ENCODE measurements around the gene SPINDOC.
A peak's percentile ranks its signal among the peaks of the same experiment; 100 is the strongest.

SPINDOC gene

GRCh38 chr11:63813563-63814382, 517 bp downstream of the SPINDOC start:
- ChIA-PET CTCF (no interaction called here), POLR2A (interaction anchor here (0.6 to 1.9 kb wide), 6 partner anchors 8 to 48 kb away, joined by 3 to 9 read pairs (median 4); partner anchors contain the start of gene ZFTA)
- TF ChIP-seq BHLHE40 (IDR thresholded peaks at IDR 0.05; ENCODE audit: borderline replicate concordance) (no peak), FOXK2 (IDR thresholded peaks at IDR 0.05) (no peak), LEF1 (IDR thresholded peaks at IDR 0.05; ENCODE audit: borderline replicate concordance) (no peak), L3MBTL2 (conservative IDR thresholded peaks at IDR 0.05) (peak; percentile 48; the same call in 1 of the 2 replicates)
- DNase-seq (ENCODE audit: extremely low spot score) = peak; percentile 40

- CTCF ChIA-PET = no interaction called here
- POLR2A ChIA-PET = interaction anchor here (0.6 to 1.9 kb wide), 6 partner anchors 9 to 48 kb away, joined by 3 to 9 read pairs (median 4); partner anchors contain the start of gene ZFTA
- no peak for TF ChIP-seq TARDBP (IDR thresholded peaks at IDR 0.05)
- no peak for DNase-seq (ENCODE audit: extremely low spot score)
These were observed 1.1 kb downstream of the SPINDOC start for GRCh38 chr11:63814383-63814736.

GRCh38 chr11:63816166-63816565, 2.9 kb downstream of the SPINDOC start:
- TF ChIP-seq ZNF384 (IDR thresholded peaks at IDR 0.05) (no peak), TARDBP (IDR thresholded peaks at IDR 0.05) (no peak), ARNT (IDR thresholded peaks at IDR 0.05) (no peak), FOXA1 (IDR thresholded peaks at IDR 0.05) (no peak), HDGF (IDR thresholded peaks at IDR 0.05; ENCODE audit: borderline replicate concordance) (no peak), PKNOX1 (IDR thresholded peaks at IDR 0.05) (no peak), LEF1 (IDR thresholded peaks at IDR 0.05; ENCODE audit: borderline replicate concordance) (no peak), ELF4 (IDR thresholded peaks at IDR 0.05) (no peak), NFRKB (IDR thresholded peaks at IDR 0.05) (no peak)
- CTCF ChIA-PET = no interaction called here
- POLR2A ChIA-PET = no interaction called here
- DNase-seq (ENCODE audit: extremely low spot score) = no peak

- ChIA-PET CTCF (no interaction called here), POLR2A (no interaction called here)
- DNase-seq (ENCODE audit: extremely low spot score) = no peak
- TF ChIP-seq FOXM1 (IDR thresholded peaks at IDR 0.05; ENCODE audit: borderline replicate concordance) (no peak), ELF4 (IDR thresholded peaks at IDR 0.05) (no peak), ARNT (IDR thresholded peaks at IDR 0.05) (no peak), SUZ12 (IDR thresholded peaks at IDR 0.05) (no peak), FOXA1 (IDR thresholded peaks at IDR 0.05) (no peak)
These were observed 3.5 kb downstream of the SPINDOC start for GRCh38 chr11:63816732-63817131.

GRCh38 chr11:63817758-63818498, 4.7 kb downstream of the SPINDOC start:
- ChIA-PET POLR2A (interaction anchor here (1.2 kb wide), 1 partner anchor 13 kb away, joined by 3 read pairs; no protein-coding TSS in a partner anchor), CTCF (interaction anchor here (0.7 kb wide), 1 partner anchor 79 kb away, joined by 3 read pairs; no protein-coding TSS in a partner anchor)
- no peak for DNase-seq (ENCODE audit: extremely low spot score)
- no peak for TF ChIP-seq SUZ12 (IDR thresholded peaks at IDR 0.05)
- no peak for TF ChIP-seq ELF4 (IDR thresholded peaks at IDR 0.05)
- TF ChIP-seq HDGF (IDR thresholded peaks at IDR 0.05; ENCODE audit: borderline replicate concordance) = no peak
- no peak for TF ChIP-seq ARNT (IDR thresholded peaks at IDR 0.05)
- TF ChIP-seq FOXM1 (IDR thresholded peaks at IDR 0.05; ENCODE audit: borderline replicate concordance) = no peak
- TF ChIP-seq ZNF384 (IDR thresholded peaks at IDR 0.05) = no peak
- no peak for TF ChIP-seq FOXA1 (IDR thresholded peaks at IDR 0.05)
- no peak for TF ChIP-seq L3MBTL2 (conservative IDR thresholded peaks at IDR 0.05)
- TF ChIP-seq PKNOX1 (IDR thresholded peaks at IDR 0.05) = no peak
- no peak for TF ChIP-seq NFRKB (IDR thresholded peaks at IDR 0.05)
- no peak for TF ChIP-seq TARDBP (IDR thresholded peaks at IDR 0.05)
- TF ChIP-seq BHLHE40 (IDR thresholded peaks at IDR 0.05; ENCODE audit: borderline replicate concordance) = no peak
- TF ChIP-seq LEF1 (IDR thresholded peaks at IDR 0.05; ENCODE audit: borderline replicate concordance) = no peak
- no peak for TF ChIP-seq FOXK2 (IDR thresholded peaks at IDR 0.05)
- no peak for TF ChIP-seq SP1 (IDR thresholded peaks at IDR 0.05)
- no peak for TF ChIP-seq CTBP1 (IDR thresholded peaks at IDR 0.05; ENCODE audit: borderline replicate concordance)

GRCh38 chr11:63818609-63819008, 5.4 kb downstream of the SPINDOC start:
- DNase-seq (ENCODE audit: extremely low spot score) = no peak
- TF ChIP-seq FOXA1 (IDR thresholded peaks at IDR 0.05) (no peak), HDGF (IDR thresholded peaks at IDR 0.05; ENCODE audit: borderline replicate concordance) (no peak), SP1 (IDR thresholded peaks at IDR 0.05) (no peak), ARNT (IDR thresholded peaks at IDR 0.05) (no peak), FOXK2 (IDR thresholded peaks at IDR 0.05) (no peak)
- ChIA-PET POLR2A (interaction anchor here (1.2 kb wide), 1 partner anchor 14 kb away, joined by 3 read pairs; no protein-coding TSS in a partner anchor), CTCF (interaction anchor here (0.7 kb wide), 1 partner anchor 79 kb away, joined by 3 read pairs; no protein-coding TSS in a partner anchor)

GRCh38 chr11:63821411-63821810, 8.2 kb downstream of the SPINDOC start:
- DNase-seq (ENCODE audit: extremely low spot score) = no peak
- TF ChIP-seq CTBP1 (IDR thresholded peaks at IDR 0.05; ENCODE audit: borderline replicate concordance) (no peak), FOXA1 (IDR thresholded peaks at IDR 0.05) (no peak), ELF4 (IDR thresholded peaks at IDR 0.05) (no peak), ARNT (IDR thresholded peaks at IDR 0.05) (no peak), FOXM1 (IDR thresholded peaks at IDR 0.05; ENCODE audit: borderline replicate concordance) (no peak), BHLHE40 (IDR thresholded peaks at IDR 0.05; ENCODE audit: borderline replicate concordance) (no peak), NFRKB (IDR thresholded peaks at IDR 0.05) (no peak), SUZ12 (IDR thresholded peaks at IDR 0.05) (no peak), FOXK2 (IDR thresholded peaks at IDR 0.05) (no peak), TARDBP (IDR thresholded peaks at IDR 0.05) (no peak), L3MBTL2 (conservative IDR thresholded peaks at IDR 0.05) (no peak), ZNF384 (IDR thresholded peaks at IDR 0.05) (no peak), LEF1 (IDR thresholded peaks at IDR 0.05; ENCODE audit: borderline replicate concordance) (no peak), HDGF (IDR thresholded peaks at IDR 0.05; ENCODE audit: borderline replicate concordance) (no peak), SP1 (IDR thresholded peaks at IDR 0.05) (no peak), PKNOX1 (IDR thresholded peaks at IDR 0.05) (no peak)
- POLR2A ChIA-PET = no interaction called here
- CTCF ChIA-PET = no interaction called here

Measured in HEK293T (cell line).